WTC11 (cell line): ENCODE measurements around the gene ADGRV1. TPM values are rescaled to one million over a fixed set of nuclear protein-coding genes. Genes with fewer than 3 reads are reported as not detected.

Experiments
- ATAC-seq: fragments of 200-7000 bp; cut with Tn5 transposase; 2 replicates; pipeline ENCODE4 v1.10.0; 2021; ENCODE audit warnings: mild to moderate bottlenecking, moderate library complexity
- CTCF ChIA-PET: fragments of 300-600 bp; sonication (Branson Sonifier 250); formaldehyde crosslinking; loops from one replicate; lab custom pipeline; 2021; ENCODE audit warnings: antibody characterized with exemption; lab: Charles Lee
- POLR2A ChIA-PET: fragments of 350-600 bp; sonication (Branson Sonifier 250); formaldehyde crosslinking; loops from one replicate; lab custom pipeline; 2021; ENCODE audit warnings: antibody characterized with exemption; lab: Charles Lee
- DNase-seq: peaks from one replicate; pipeline ENCODE4 v3.0.0; 2021; ENCODE audit warnings: low spot score
- H3K27ac Mint-ChIP-seq: 2 replicates; pipeline ENCODE4 v1.8.0; 2021; ENCODE audit warnings: mixed read lengths
- H3K27me3 Mint-ChIP-seq: 2 replicates; pipeline ENCODE4 v1.8.0; 2021; ENCODE audit warnings: low read depth, mild to moderate bottlenecking, moderate library complexity, mixed read lengths
- H3K36me3 Mint-ChIP-seq: 2 replicates; pipeline ENCODE4 v1.8.0; 2021; ENCODE audit warnings: mixed read lengths
- H3K4me1 Mint-ChIP-seq: 2 replicates; pipeline ENCODE4 v1.8.0; 2022; ENCODE audit warnings: mixed read lengths
- H3K4me3 Mint-ChIP-seq: 2 replicates; pipeline ENCODE4 v1.8.0; 2021; ENCODE audit warnings: mild to moderate bottlenecking, moderate library complexity, mixed read lengths
- H3K9me3 Mint-ChIP-seq: 2 replicates; pipeline ENCODE4 v1.8.0; 2021; ENCODE audit warnings: mixed read lengths
- CREB1 ChIP-seq: sonication (generic); formaldehyde crosslinking; IDR thresholded peaks from 2 replicates; pipeline ENCODE4 v1.8.0; 2023; ENCODE audit warnings: mild to moderate bottlenecking, missing genetic modification reagents
- FOXP4 ChIP-seq: sonication (generic); formaldehyde crosslinking; IDR thresholded peaks from 2 replicates; pipeline ENCODE4 v1.8.0; 2022; ENCODE audit warnings: mild to moderate bottlenecking, missing genetic modification reagents
- GABPB1 ChIP-seq: sonication (generic); formaldehyde crosslinking; IDR thresholded peaks from 2 replicates; pipeline ENCODE4 v1.8.1; 2023; ENCODE audit warnings: mild to moderate bottlenecking, missing genetic modification reagents
- HMGA2 ChIP-seq: fragments of 250-450 bp; sonication (Bioruptor Pico); IDR thresholded peaks from 2 replicates; pipeline ENCODE4 v1.4.0; 2021; ENCODE audit warnings: mild to moderate bottlenecking, moderate library complexity
- IRF2 ChIP-seq: sonication (generic); formaldehyde crosslinking; IDR thresholded peaks from 2 replicates; pipeline ENCODE4 v1.8.0; 2022; ENCODE audit warnings: low read depth, missing genetic modification reagents, borderline replicate concordance
- NFYB ChIP-seq: sonication (generic); formaldehyde crosslinking; conservative IDR thresholded peaks from 2 replicates; pipeline ENCODE4 v1.8.0; 2022; ENCODE audit warnings: low read depth, missing genetic modification reagents
- PRRX2 ChIP-seq: fragments of 250-450 bp; sonication (Bioruptor Pico); IDR thresholded peaks from 2 replicates; pipeline ENCODE4 v1.8.0; 2021; ENCODE audit warnings: mild to moderate bottlenecking
- SOX15 ChIP-seq: fragments of 250-450 bp; sonication (Bioruptor Pico); IDR thresholded peaks from 2 replicates; pipeline ENCODE4 v1.9.0; 2021; ENCODE audit warnings: mild to moderate bottlenecking
- ZNF281 ChIP-seq: sonication (generic); formaldehyde crosslinking; IDR thresholded peaks from 2 replicates; pipeline ENCODE4 v1.8.0; 2023; ENCODE audit warnings: mild to moderate bottlenecking, missing genetic modification reagents
- ZNF317 ChIP-seq: sonication (generic); formaldehyde crosslinking; IDR thresholded peaks from 2 replicates; pipeline ENCODE4 v1.8.1; 2023; ENCODE audit warnings: low read depth, mild to moderate bottlenecking, moderate library complexity, missing genetic modification reagents, borderline replicate concordance
- total RNA-seq: library from RNA; stranded (reverse); gene quantifications from 3 replicates; pipeline ENCODE4 v1.2.3, GENCODE V29; 2021
- TF ChIP-seq, protein P1 (sequence below): sonication (generic); formaldehyde crosslinking; IDR thresholded peaks from 2 replicates; pipeline ENCODE4 v1.8.0; 2022; ENCODE audit warnings: mild to moderate bottlenecking, missing genetic modification reagents
- TF ChIP-seq, protein P2 (sequence below): sonication (generic); formaldehyde crosslinking; IDR thresholded peaks from 2 replicates; pipeline ENCODE4 v1.8.1; 2023; ENCODE audit warnings: mild to moderate bottlenecking, missing genetic modification reagents, moderate library complexity
- TF ChIP-seq, protein P3 (sequence below): fragments of 250-450 bp; sonication (Bioruptor Pico); IDR thresholded peaks from 2 replicates; pipeline ENCODE4 v2.1.2; 2022; ENCODE audit warnings: mild to moderate bottlenecking, moderate library complexity
- TF ChIP-seq, protein P4 (sequence below): sonication (generic); formaldehyde crosslinking; IDR thresholded peaks from 2 replicates; pipeline ENCODE4 v1.8.1; 2023; ENCODE audit warnings: mild to moderate bottlenecking, missing genetic modification reagents, moderate library complexity

The ADGRV1 gene
- total RNA-seq, 1 experiment from 2014 or later, result 74.5 TPM

- ATAC-seq, result peak; percentile 91
- no peaks in the 10 kb centered on the region for H3K27me3 Mint-ChIP-seq
- H3K27ac Mint-ChIP-seq, result peak overlapping the region; percentile 8
- no peak overlapping the region for H3K4me3 Mint-ChIP-seq
- CTCF ChIA-PET, result no interaction called here
- POLR2A ChIA-PET, result no interaction called here
- DNase-seq, result no peak
- H3K4me1 Mint-ChIP-seq, result peaks cover 40% of the 10 kb centered on the region
- H3K36me3 Mint-ChIP-seq, result peaks cover 9% of the 10 kb centered on the region; the same call in 1 of the 2 replicates
- H3K9me3 Mint-ChIP-seq, result peaks cover 6% of the 10 kb centered on the region
- TF ChIP-seq, protein P1, sequence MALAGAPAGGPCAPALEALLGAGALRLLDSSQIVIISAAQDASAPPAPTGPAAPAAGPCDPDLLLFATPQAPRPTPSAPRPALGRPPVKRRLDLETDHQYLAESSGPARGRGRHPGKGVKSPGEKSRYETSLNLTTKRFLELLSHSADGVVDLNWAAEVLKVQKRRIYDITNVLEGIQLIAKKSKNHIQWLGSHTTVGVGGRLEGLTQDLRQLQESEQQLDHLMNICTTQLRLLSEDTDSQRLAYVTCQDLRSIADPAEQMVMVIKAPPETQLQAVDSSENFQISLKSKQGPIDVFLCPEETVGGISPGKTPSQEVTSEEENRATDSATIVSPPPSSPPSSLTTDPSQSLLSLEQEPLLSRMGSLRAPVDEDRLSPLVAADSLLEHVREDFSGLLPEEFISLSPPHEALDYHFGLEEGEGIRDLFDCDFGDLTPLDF (CRISPR knock-in tag), result no peak
- TF ChIP-seq CREB1 (CRISPR knock-in tag) (no peak), NFYB (no peak), ZNF317 (CRISPR knock-in tag) (no peak), HMGA2 (CRISPR knock-in tag) (no peak), PRRX2 (no peak), FOXP4 (CRISPR knock-in tag) (no peak), GABPB1 (CRISPR knock-in tag) (no peak), SOX15 (CRISPR knock-in tag) (no peak)
- TF ChIP-seq, protein P2, sequence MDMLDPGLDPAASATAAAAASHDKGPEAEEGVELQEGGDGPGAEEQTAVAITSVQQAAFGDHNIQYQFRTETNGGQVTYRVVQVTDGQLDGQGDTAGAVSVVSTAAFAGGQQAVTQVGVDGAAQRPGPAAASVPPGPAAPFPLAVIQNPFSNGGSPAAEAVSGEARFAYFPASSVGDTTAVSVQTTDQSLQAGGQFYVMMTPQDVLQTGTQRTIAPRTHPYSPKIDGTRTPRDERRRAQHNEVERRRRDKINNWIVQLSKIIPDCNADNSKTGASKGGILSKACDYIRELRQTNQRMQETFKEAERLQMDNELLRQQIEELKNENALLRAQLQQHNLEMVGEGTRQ (CRISPR knock-in tag), result no peak
Measured at GRCh38 chr5:90585337-90585986, 26.9 kb downstream of the ADGRV1 start.

DNA sequence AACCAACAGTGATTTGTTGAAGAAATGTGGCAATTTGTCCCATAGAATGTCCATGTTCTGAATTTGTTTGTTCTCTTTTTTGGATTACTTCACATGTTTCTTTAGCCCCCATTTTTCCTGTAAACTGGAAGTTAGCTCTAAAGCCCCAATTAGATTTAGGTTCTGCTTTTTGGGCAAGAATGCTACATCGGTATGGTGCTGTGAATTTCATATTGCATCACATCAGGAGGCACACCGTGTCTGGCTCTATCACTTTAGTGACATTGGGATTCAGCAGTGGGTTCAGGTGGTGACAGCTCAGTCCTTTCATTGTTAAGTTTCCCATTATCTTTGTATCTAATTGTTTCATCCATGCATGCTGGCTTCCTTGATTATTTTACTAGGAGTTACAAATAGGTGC, 27.9 kb downstream of the ADGRV1 start:
- Mint-ChIP-seq H3K27ac (no peak overlapping the region), H3K4me1 (peaks cover 32% of the 10 kb centered on the region), H3K4me3 (no peak overlapping the region), H3K27me3 (no peaks in the 10 kb centered on the region), H3K36me3 (peaks cover 4% of the 10 kb centered on the region; the same call in 1 of the 2 replicates), H3K9me3 (no peaks in the 10 kb centered on the region)
- POLR2A ChIA-PET, result no interaction called here
- no peak for DNase-seq
- ATAC-seq, result no peak
- TF ChIP-seq, protein P3, sequence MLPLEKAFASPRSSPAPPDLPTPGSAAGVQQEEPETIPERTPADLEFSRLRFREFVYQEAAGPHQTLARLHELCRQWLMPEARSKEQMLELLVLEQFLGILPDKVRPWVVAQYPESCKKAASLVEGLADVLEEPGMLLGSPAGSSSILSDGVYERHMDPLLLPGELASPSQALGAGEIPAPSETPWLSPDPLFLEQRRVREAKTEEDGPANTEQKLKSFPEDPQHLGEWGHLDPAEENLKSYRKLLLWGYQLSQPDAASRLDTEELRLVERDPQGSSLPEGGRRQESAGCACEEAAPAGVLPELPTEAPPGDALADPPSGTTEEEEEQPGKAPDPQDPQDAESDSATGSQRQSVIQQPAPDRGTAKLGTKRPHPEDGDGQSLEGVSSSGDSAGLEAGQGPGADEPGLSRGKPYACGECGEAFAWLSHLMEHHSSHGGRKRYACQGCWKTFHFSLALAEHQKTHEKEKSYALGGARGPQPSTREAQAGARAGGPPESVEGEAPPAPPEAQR, result no peak
- TF ChIP-seq, protein P4, sequence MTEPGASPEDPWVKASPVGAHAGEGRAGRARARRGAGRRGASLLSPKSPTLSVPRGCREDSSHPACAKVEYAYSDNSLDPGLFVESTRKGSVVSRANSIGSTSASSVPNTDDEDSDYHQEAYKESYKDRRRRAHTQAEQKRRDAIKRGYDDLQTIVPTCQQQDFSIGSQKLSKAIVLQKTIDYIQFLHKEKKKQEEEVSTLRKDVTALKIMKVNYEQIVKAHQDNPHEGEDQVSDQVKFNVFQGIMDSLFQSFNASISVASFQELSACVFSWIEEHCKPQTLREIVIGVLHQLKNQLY (CRISPR knock-in tag), result no peak
- TF ChIP-seq IRF2 (CRISPR knock-in tag), result no peak
- TF ChIP-seq ZNF281, result no peak
- CTCF ChIA-PET, result no interaction called here
